Adipocyte (in vitro differentiated cells): ENCODE results near the gene UBL4A.

Source experiments
- DNase-seq: peaks from one replicate; pipeline ENCODE4 v3.0.0-alpha.2; 2015; ENCODE audit warnings: low read depth
- H3K27me3 ChIP-seq: replicated peaks from 2 replicates; pipeline ENCODE4 v1.7.0; 2013; ENCODE audit warnings: mild to moderate bottlenecking, low read length, moderate library complexity; ENCODE audit not compliant: control insufficient read depth, insufficient read depth
- H3K36me3 ChIP-seq: 2 replicates; pipeline ENCODE4 v1.7.0; 2013; ENCODE audit warnings: low read length, mild to moderate bottlenecking, moderate library complexity; ENCODE audit not compliant: control insufficient read depth, insufficient read depth, severe bottlenecking
- H3K4me1 ChIP-seq: 2 replicates; pipeline ENCODE4 v1.7.0; 2013; ENCODE audit warnings: mild to moderate bottlenecking, low read length, moderate library complexity; ENCODE audit not compliant: control insufficient read depth, insufficient read depth
- H3K4me3 ChIP-seq: 2 replicates; pipeline ENCODE4 v1.7.0; 2013; ENCODE audit warnings: mild to moderate bottlenecking, low read length, moderate library complexity
- H3K9ac ChIP-seq: 2 replicates; pipeline ENCODE4 v1.7.0; 2013; ENCODE audit warnings: mild to moderate bottlenecking, low read length, moderate library complexity
- H3K9me3 ChIP-seq: 2 replicates; pipeline ENCODE4 v1.7.0; 2013; ENCODE audit warnings: mild to moderate bottlenecking, low read length, moderate library complexity; ENCODE audit not compliant: control insufficient read depth

The UBL4A gene

DNA sequence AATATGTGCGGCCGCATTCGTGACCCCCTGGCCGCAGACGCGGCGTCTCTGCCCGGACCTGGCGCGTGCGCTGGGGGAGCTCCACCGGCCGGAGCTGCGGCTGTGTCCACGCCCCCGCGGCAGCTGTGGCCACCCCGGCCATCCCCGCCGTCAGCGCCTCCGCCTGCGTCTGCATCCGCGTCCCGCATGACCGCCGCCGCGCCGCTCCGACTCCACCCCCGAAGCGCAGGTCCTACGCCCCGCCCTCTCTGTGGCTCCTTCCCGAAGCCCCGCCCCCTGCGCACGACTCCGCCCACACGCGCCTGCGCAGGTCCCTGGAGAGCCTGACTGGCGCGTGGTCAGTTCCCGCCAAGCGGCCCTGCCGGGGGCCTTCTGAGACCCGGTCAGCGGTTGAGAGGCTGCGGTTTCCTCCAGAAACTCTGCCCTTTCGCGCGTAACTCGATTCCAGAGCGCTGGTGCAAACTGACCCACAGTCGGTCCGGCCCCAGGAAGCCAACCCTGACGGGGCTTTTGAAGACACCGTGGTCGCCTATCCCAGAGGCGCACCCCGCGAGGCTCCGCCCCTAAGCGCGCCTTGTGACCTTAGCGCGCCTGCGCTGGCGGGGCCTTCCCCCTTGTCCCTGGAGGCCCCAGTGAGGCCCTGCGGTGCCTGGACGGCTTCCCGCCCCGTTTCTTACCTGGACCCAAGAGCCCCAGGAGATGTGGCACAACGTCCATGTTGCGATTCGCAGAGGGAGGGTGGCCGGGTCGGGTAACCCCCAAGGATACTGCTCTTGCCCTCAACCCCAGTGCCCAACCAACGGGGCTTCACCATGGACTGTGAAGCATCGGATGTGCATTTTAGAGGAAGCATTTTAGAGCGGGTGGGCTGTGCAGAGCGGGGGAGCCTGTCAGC, 7.4 kb downstream of the UBL4A start, which contains the start of gene LAGE3:
LAGE3 (minus strand) TSS at position 554 of the 895 bp plus-strand sequence; CDS start at position 188, 366 bp downstream.
- H3K4me3 ChIP-seq, result peak within 1 kb of the TSS; percentile 77
- H3K9ac ChIP-seq, result peak within 1 kb of the TSS; percentile 81
- H3K36me3 ChIP-seq, result no peaks in the 10 kb centered on the region
- peak; percentile 93 for DNase-seq
- peaks cover 9% of the 10 kb centered on the region for H3K4me1 ChIP-seq
- H3K27me3 ChIP-seq, result no peaks in the 10 kb centered on the region
- H3K9me3 ChIP-seq, result no peaks in the 10 kb centered on the region

DNA sequence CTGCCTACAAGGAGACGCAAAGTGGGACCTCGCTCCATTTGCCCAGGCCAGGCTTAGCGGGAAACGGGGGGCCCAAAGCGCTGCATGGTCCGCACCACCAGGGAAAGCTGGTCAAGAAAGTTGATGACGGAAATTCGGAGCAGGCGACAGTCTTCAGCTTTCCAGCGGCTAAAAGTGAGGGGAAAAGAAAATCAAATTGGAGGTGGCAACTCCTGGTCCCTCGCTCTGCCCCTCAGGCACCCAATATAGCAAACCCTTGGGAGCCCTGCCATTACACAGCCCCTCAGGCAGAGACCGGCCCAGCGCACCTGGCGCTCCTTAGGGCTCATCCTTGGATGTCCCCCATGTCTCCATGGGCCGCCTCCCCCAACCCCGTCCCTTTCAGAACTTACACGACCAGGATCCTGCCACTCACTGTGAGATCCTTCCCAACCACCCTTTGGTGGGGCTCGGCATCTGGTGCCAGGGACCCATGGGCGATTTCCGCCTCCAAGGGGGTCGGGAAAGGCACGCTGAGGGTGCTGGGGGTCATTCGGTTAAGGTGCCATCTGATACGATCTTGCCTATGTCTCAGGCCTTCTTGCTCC, 8.4 kb downstream of the UBL4A start:
- peak overlapping the region; percentile 81 for H3K9ac ChIP-seq
- H3K4me3 ChIP-seq, result peak overlapping the region; percentile 77
- H3K4me1 ChIP-seq, result peaks cover 9% of the 10 kb centered on the region
- H3K9me3 ChIP-seq, result no peaks in the 10 kb centered on the region
- peaks cover 4% of the 10 kb centered on the region for H3K27me3 ChIP-seq
- no peak for DNase-seq
- no peaks in the 10 kb centered on the region for H3K36me3 ChIP-seq

- no peaks in the 10 kb centered on the region for H3K9me3 ChIP-seq
- H3K9ac ChIP-seq, result no peak overlapping the region
- peaks cover 4% of the 10 kb centered on the region for H3K27me3 ChIP-seq
- no peak overlapping the region for H3K4me3 ChIP-seq
- H3K4me1 ChIP-seq, result peaks cover 9% of the 10 kb centered on the region
- no peak for DNase-seq
- H3K36me3 ChIP-seq, result peaks cover 2% of the 10 kb centered on the region
These were observed 9.6 kb downstream of the UBL4A start for GRCh38 chrX:154476821-154477220.

DNA sequence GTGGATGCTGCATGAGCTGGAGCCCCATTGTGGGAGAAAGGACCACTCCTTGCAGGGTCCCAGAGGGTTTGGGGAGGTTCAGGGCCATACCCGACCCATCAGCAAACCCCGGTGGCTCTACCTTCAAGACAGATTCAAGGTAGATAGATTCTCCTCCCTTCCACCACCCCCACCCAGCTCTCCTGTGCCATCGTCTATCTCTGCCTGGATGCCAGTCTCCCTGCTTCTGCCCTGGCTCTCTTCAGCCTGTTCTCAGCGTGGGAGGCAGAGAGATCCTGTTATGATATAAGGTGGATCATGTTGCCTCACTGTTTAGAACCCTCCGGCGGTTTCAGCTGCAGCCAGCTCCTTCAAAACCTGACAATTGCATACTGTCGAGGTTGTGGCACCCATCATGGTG, 12.7 kb downstream of the UBL4A start:
- no peaks in the 10 kb centered on the region for H3K9me3 ChIP-seq
- H3K9ac ChIP-seq, result no peak overlapping the region
- no peak overlapping the region for H3K4me3 ChIP-seq
- DNase-seq, result no peak
- H3K4me1 ChIP-seq, result peaks cover 6% of the 10 kb centered on the region
- peaks cover 4% of the 10 kb centered on the region for H3K27me3 ChIP-seq
- peaks cover 33% of the 10 kb centered on the region for H3K36me3 ChIP-seq

DNA sequence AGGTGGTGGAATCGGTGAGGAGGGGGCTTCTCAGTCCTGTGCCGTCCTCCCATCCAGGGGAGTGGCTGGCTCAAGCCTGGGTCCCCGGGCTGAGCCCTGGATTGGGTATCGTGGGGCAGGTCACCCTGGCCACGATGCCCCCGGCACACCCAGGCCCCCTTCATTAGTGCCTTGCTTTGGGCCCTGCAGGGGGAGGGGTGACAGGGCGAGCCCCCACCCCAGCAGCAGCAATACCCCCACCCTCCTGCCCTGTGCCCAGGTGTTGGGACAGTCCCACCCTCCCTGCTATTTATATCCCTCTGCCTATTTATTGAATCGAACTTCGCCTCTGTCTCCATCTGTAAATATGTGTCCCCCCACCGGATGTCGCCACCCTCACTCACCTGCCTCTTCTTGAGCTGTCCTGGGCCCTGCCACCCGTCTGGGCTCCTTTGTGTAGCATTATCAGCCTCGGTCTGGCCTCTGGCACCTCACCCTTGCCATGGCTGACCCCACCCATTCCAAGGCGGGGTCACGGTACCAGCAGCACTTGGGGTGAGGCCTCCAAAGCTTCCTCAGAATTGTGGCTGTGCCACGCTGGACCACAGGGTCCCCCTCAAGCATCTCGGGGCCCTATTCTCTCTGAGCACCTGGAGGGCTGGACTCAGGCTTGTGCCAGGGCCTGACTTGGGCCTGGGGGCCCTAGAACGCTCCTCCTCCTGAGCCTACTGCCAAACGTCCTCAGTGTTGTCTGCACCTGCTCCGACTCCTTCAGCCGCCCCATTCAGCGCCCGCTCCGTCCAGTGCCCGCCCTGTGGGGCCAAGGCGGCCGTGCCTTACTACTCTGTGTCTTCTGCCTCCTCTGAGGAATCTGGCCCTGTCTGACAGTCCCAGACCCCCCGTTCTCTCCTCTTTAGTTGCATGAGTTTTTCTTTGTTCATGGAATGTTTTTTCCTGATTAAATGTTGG, 13.5 kb downstream of the UBL4A start:
- no peak for DNase-seq
- H3K9me3 ChIP-seq, result no peaks in the 10 kb centered on the region
- H3K9ac ChIP-seq, result no peak overlapping the region
- no peak overlapping the region for H3K4me3 ChIP-seq
- peaks cover 4% of the 10 kb centered on the region for H3K27me3 ChIP-seq
- H3K36me3 ChIP-seq, result peaks cover 39% of the 10 kb centered on the region
- peaks cover 3% of the 10 kb centered on the region for H3K4me1 ChIP-seq

DNA sequence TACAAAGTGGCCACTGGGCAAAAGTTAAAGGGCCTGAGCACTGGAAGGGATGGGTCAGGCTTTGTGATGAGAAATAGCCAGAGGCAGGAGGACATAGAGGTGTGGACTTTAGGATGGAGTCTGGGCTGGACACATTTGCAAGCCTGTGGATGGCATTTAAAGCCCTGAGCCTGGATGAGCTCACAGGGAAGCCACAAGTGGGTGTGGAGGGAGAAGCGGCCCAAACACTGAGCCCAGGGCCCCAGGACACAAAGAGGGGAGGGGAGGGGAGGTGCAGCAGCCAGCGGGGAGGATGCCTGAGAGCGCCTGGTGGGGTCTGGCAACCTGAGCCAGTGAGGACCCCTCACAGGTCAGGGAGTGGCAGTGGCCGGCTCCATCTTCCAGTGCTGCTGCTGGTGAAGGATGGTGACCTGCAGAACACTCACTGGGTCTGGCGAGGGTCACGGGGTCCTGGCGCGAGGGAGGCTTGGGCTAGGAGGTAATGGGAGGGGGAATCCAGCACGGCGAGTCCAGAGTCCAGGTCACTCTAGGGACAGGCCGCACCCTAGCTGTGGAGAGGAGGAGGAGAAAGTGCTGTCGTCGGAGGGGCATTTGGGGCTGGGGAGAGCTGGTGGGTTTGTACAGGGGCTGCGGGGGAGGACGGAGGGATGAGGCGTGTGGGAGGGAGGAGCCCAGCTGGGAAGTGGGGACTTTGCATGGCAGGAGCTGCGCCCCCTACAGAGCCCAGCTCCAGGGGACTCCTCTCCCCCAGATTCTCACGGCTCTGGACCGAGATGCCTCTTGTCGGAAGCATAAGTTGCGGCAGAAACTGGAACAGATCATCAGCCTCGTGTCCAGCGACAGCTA, 14.4 kb downstream of the UBL4A start:
- H3K4me1 ChIP-seq, result no peaks in the 10 kb centered on the region
- H3K9me3 ChIP-seq, result no peaks in the 10 kb centered on the region
- peaks cover 4% of the 10 kb centered on the region for H3K27me3 ChIP-seq
- H3K4me3 ChIP-seq, result no peak overlapping the region
- DNase-seq, result no peak
- H3K9ac ChIP-seq, result no peak overlapping the region
- H3K36me3 ChIP-seq, result peaks cover 39% of the 10 kb centered on the region

DNA sequence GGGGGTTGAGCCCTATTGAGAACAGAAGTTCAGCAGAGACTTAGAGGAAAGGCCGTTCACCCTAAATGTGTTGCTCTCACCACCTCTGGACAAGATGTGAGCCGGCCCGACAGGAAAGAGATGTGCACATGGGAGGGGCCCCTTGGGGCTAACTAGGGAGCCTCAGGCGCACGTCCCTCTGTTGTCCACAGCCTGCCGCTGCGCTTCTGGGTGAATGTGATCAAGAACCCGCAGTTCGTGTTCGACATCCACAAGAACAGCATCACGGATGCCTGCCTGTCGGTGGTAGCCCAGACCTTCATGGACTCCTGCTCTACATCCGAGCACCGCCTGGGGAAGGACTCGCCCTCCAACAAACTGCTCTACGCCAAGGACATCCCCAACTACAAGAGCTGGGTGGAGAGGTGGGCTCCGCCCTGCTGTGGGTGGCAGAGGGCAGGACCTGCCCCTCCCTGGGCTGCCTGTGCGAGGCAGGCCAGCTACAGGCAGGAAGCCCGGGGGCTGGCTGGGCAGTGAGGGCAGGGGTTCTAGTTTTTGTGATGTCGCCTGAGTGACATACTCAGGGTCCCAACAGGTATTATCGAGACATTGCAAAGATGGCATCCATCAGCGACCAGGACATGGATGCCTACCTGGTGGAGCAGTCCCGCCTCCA, 15.4 kb downstream of the UBL4A start:
- Histone ChIP-seq H3K4me3 (no peak overlapping the region), H3K9ac (no peak overlapping the region), H3K4me1 (no peaks in the 10 kb centered on the region), H3K9me3 (no peaks in the 10 kb centered on the region), H3K36me3 (peaks cover 48% of the 10 kb centered on the region), H3K27me3 (peaks cover 4% of the 10 kb centered on the region)
- DNase-seq, result no peak

DNA sequence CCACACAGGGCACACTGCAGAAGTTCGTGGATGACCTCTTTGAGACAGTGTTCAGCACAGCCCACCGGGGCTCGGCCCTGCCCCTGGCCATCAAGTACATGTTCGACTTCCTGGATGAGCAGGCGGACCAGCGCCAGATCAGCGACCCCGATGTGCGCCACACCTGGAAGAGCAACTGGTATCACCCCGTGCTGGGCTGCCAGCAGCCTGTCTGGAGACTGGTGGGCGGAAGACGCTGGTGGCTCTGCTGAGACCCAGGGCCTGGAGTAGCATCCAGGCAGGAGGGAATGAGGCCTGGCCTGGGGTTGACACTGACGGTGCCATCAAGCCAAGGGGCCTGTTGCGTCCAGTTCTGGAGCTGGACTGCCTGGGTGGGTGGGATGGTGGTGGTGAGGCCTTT, 16.0 kb downstream of the UBL4A start:
- no peaks in the 10 kb centered on the region for H3K4me1 ChIP-seq
- H3K9ac ChIP-seq, result no peak overlapping the region
- DNase-seq, result no peak
- H3K9me3 ChIP-seq, result no peaks in the 10 kb centered on the region
- H3K36me3 ChIP-seq, result peaks cover 53% of the 10 kb centered on the region
- no peak overlapping the region for H3K4me3 ChIP-seq
- H3K27me3 ChIP-seq, result peaks cover 4% of the 10 kb centered on the region

GRCh38 chrX:154469880-154470279, 16.5 kb downstream of the UBL4A start:
- H3K36me3 ChIP-seq, result peaks cover 57% of the 10 kb centered on the region
- no peak for DNase-seq
- no peaks in the 10 kb centered on the region for H3K9me3 ChIP-seq
- no peaks in the 10 kb centered on the region for H3K4me1 ChIP-seq
- peaks cover 4% of the 10 kb centered on the region for H3K27me3 ChIP-seq
- H3K4me3 ChIP-seq, result no peak overlapping the region
- no peak overlapping the region for H3K9ac ChIP-seq

- no peak overlapping the region for H3K9ac ChIP-seq
- no peak for DNase-seq
- no peaks in the 10 kb centered on the region for H3K9me3 ChIP-seq
- peaks cover 62% of the 10 kb centered on the region for H3K36me3 ChIP-seq
- no peak overlapping the region for H3K4me3 ChIP-seq
- no peaks in the 10 kb centered on the region for H3K4me1 ChIP-seq
- H3K27me3 ChIP-seq, result peaks cover 4% of the 10 kb centered on the region
These were observed 17.3 kb downstream of the UBL4A start for GRCh38 chrX:154469114-154469513.
